ENCODE measurements around the gene SELENOS.

DNA sequence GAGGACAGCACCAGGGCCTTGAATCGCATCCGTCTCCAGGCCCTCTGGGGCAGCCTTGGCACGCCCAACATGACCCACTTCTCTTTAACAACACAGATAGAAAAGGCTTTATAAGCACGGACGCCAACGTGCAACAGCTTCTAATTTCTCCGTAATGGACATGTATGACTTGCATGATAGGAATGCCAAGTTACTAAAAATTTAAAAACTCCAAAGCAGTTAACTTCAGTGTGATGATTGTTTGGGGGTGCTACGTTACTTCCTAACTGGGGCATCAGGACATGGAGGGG is 48.7 kb upstream of the SELENOS start:
- TF ChIP-seq CTCF (IDR thresholded peaks at IDR 0.05), result no peak
- TF ChIP-seq POLR2A (IDR thresholded peaks at IDR 0.05), result no peak
